GM18520 (cell line): ENCODE results near the gene SARM1.
A peak's percentile ranks its signal among the peaks of the same experiment; 100 is the strongest.

Experiments used
- ATAC-seq: cut with Tn5 transposase; IDR thresholded peaks from one replicate; pipeline ENCODE4 v1.9.1; 2021; ENCODE audit not compliant: unreplicated experiment

The SARM1 gene

GRCh38 chr17:28367641-28368305, 3.7 kb upstream of the SARM1 start:
- no peak for ATAC-seq

- no peak for ATAC-seq
Measured at GRCh38 chr17:28368306-28368831, 3.1 kb upstream of the SARM1 start.

GRCh38 chr17:28368915-28369683, 2.4 kb upstream of the SARM1 start:
- ATAC-seq, result no peak

GRCh38 chr17:28369684-28370034, 1.8 kb upstream of the SARM1 start:
- ATAC-seq, result no peak

- no peak for ATAC-seq
Measured at GRCh38 chr17:28370035-28370743, 1.3 kb upstream of the SARM1 start, which contains the start of gene VTN. Gene VTN (minus strand): TSS chr17:28370307. CDS start chr17:28370203, 104 bp downstream.

- no peak for ATAC-seq
Measured at GRCh38 chr17:28370744-28371103, 770 bp upstream of the SARM1 start.

- ATAC-seq, result peak; percentile 13
Measured at GRCh38 chr17:28372203-28372944, 880 bp downstream of the SARM1 start.

- ATAC-seq, result no peak
Measured at GRCh38 chr17:28372945-28373274, 1.4 kb downstream of the SARM1 start.

GRCh38 chr17:28379814-28380801, 8.6 kb downstream of the SARM1 start:
- ATAC-seq, result no peak

- ATAC-seq, result no peak
Measured at GRCh38 chr17:28381141-28381825, 9.8 kb downstream of the SARM1 start.

GRCh38 chr17:28384281-28385036, 13.0 kb downstream of the SARM1 start:
- peak; percentile 46 for ATAC-seq

- no peak for ATAC-seq
Measured at GRCh38 chr17:28385037-28385400, 13.5 kb downstream of the SARM1 start.

- ATAC-seq, result no peak
Measured at GRCh38 chr17:28385406-28385805, 13.9 kb downstream of the SARM1 start.

- no peak for ATAC-seq
Measured at GRCh38 chr17:28386391-28386790, 14.9 kb downstream of the SARM1 start.

- ATAC-seq, result no peak
Measured at GRCh38 chr17:28388106-28388505, 16.6 kb downstream of the SARM1 start.

- no peak for ATAC-seq
Measured at GRCh38 chr17:28390141-28390540, 18.6 kb downstream of the SARM1 start.

- no peak for ATAC-seq
Measured at GRCh38 chr17:28390563-28390962, 19.1 kb downstream of the SARM1 start.

- no peak for ATAC-seq
Measured at GRCh38 chr17:28390984-28391383, 19.5 kb downstream of the SARM1 start.

GRCh38 chr17:28391401-28391800, 19.9 kb downstream of the SARM1 start:
- ATAC-seq, result no peak
